Breast epithelium (tissue), 4 donors: ENCODE results near the gene CLCN3. TPM values are rescaled to one million over a fixed set of nuclear protein-coding genes. Genes with fewer than 3 reads are reported as not detected.
"Not testable (repeated sequence)": the region's sequence is repeated elsewhere in the genome, so short reads cannot be mapped to it uniquely, and the experiment has no call there.

ENCODE experiments used
- DNase-seq, 2 donors: peaks; one replicate each; pipeline ENCODE4 v3.0.0-alpha.2; 2019; ENCODE audit warnings: low spot score in 2 of 2
- H3K27ac ChIP-seq, 2 donors: fragments of 200-600 bp; sonication (generic) in 1 of 2; one replicate each; pipeline ENCODE4 v1.5.1; 2016 to 2019; ENCODE audit warnings: mild to moderate bottlenecking in 1 of 2
- H3K27me3 ChIP-seq, 2 donors: fragments of 200-600 bp; sonication (generic) in 1 of 2; one replicate each; pipeline versions ENCODE4 v1.5.1 to v1.6.0; 2017 to 2019; ENCODE audit warnings: control low read depth in 1 of 2, mild to moderate bottlenecking in 1 of 2
- H3K36me3 ChIP-seq: fragments of 200-600 bp; one replicate; pipeline ENCODE4 v1.5.1; 2019
- H3K4me1 ChIP-seq, 2 donors: fragments of 200-600 bp; sonication (generic); one replicate each; pipeline ENCODE4 v1.5.1; 2016 to 2019; ENCODE audit warnings: control low read depth in 1 of 2
- H3K4me3 ChIP-seq, 3 donors: fragments of 200-600 bp; sonication (generic); 1 replicate in 2 of 3; 2 replicates in 1 of 3; pipeline ENCODE4 v1.5.1; 2016 to 2019; ENCODE audit warnings: mild to moderate bottlenecking in 3 of 3, moderate library complexity in 2 of 3
- H3K9me3 ChIP-seq, 2 donors: fragments of 200-600 bp; sonication (generic) in 1 of 2; one replicate each; pipeline ENCODE4 v1.5.1; 2016 to 2019; ENCODE audit warnings: control low read depth in 1 of 2
- POLR2A ChIP-seq: fragments of 450-650 bp; IDR thresholded peaks from one replicate; pipeline ENCODE4 v1.6.1; 2016; ENCODE audit warnings: antibody characterized with exemption, mild to moderate bottlenecking, moderate library complexity
- POLR2AphosphoS5 ChIP-seq, 3 donors: sonication (generic); formaldehyde crosslinking; IDR thresholded peaks; one replicate each; pipeline ENCODE4 v1.6.1; 2017; ENCODE audit warnings: antibody characterized with exemption in 3 of 3
- intact Hi-C: fragments of 100-400 bp; cut with DNase I; formaldehyde crosslinking; loops from one replicate; pipeline ENCODE4 v1.15.1; 2023; ENCODE audit warnings: low total_unique reads
- total RNA-seq, 3 donors: library from RNA; depleted of rRNA; stranded (reverse); fragments of >200 nt; gene quantifications; one replicate each; pipeline ENCODE4 v1.1.0, GENCODE V29; 2016
- TF ChIP-seq, protein P1 (sequence below), 3 donors: fragments of 450-650 bp; IDR thresholded peaks; one replicate each; pipeline ENCODE4 v1.5.1; 2016 to 2017; ENCODE audit warnings: antibody characterized with exemption in 3 of 3, mild to moderate bottlenecking in 3 of 3, moderate library complexity in 3 of 3

The CLCN3 gene
- total RNA-seq, 3 donors from 2014 or later: 26.4 to 65.7 (median 32.8) TPM

- no peaks in the 10 kb centered on the region for H3K9me3 ChIP-seq
- no peak overlapping the region for H3K27ac ChIP-seq
- H3K36me3 ChIP-seq: no peaks in the 10 kb centered on the region
- no peak for TF ChIP-seq POLR2AphosphoS5 (IDR thresholded peaks at IDR 0.05)
- TF ChIP-seq, protein P1, sequence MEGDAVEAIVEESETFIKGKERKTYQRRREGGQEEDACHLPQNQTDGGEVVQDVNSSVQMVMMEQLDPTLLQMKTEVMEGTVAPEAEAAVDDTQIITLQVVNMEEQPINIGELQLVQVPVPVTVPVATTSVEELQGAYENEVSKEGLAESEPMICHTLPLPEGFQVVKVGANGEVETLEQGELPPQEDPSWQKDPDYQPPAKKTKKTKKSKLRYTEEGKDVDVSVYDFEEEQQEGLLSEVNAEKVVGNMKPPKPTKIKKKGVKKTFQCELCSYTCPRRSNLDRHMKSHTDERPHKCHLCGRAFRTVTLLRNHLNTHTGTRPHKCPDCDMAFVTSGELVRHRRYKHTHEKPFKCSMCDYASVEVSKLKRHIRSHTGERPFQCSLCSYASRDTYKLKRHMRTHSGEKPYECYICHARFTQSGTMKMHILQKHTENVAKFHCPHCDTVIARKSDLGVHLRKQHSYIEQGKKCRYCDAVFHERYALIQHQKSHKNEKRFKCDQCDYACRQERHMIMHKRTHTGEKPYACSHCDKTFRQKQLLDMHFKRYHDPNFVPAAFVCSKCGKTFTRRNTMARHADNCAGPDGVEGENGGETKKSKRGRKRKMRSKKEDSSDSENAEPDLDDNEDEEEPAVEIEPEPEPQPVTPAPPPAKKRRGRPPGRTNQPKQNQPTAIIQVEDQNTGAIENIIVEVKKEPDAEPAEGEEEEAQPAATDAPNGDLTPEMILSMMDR (IDR thresholded peaks at IDR 0.05): no peak
- no peak for TF ChIP-seq POLR2A
- no peak overlapping the region for H3K4me3 ChIP-seq
- H3K27me3 ChIP-seq: no peaks in the 10 kb centered on the region
- DNase-seq: no peak
- no peaks in the 10 kb centered on the region for H3K4me1 ChIP-seq
- intact Hi-C loops: loop anchor here (5.0 kb wide), 1 partner anchor 65 kb away; the partner anchor contains the start of gene NEK1
These were observed 56.9 kb downstream of the CLCN3 start for GRCh38 chr4:169677150-169677748.

- H3K27ac ChIP-seq, H3K36me3 ChIP-seq: not testable (repeated sequence)
These were observed 58.1 kb downstream of the CLCN3 start for GRCh38 chr4:169678486-169678885.

GRCh38 chr4:169678951-169679591 is 58.7 kb downstream of the CLCN3 start:
- H3K27ac ChIP-seq, H3K36me3 ChIP-seq, DNase-seq, H3K4me3 ChIP-seq, H3K27me3 ChIP-seq, H3K4me1 ChIP-seq, H3K9me3 ChIP-seq: not testable (repeated sequence)
- intact Hi-C loops: loop anchor here (5.0 kb wide), 1 partner anchor 67 kb away; the partner anchor contains the start of gene NEK1

More at GRCh38 chr4:169678486-169678885, 58.1 kb downstream of the CLCN3 start:
- not testable (repeated sequence) for H3K4me3 ChIP-seq, DNase-seq, H3K9me3 ChIP-seq, H3K4me1 ChIP-seq, H3K27me3 ChIP-seq
- intact Hi-C loops: loop anchor here (5.0 kb wide), 1 partner anchor 66 kb away; the partner anchor contains the start of gene NEK1

DNA sequence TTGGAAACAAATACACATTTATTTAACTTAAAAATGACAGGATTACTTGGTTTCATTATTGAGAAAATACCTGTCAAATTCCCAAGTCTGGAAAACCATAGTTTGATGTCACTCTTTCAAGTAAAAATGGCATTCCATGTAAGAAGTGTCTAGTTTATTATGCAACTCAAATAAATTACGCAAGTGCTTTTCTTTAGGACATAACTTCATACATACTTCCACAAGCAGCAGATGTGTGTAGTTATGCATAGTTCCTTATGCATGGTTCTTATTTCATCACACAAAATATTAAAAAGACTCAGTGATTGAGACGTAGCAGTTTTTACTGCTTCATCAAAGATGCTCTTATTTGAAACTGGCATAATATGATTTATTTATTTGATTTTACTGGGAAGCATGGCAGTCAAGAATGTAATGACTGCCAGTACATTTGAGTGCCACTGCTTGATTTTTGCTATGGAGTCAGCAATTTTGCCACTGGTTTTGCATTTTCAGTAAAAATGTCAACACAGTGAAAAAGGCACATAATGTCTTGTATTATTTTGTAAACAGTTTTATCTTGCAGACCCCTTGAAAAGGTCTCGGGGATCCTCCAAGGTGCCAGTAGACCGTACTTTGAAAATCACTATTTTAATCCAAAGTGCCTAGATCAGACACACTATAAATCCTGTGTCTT is 62.1 kb downstream of the CLCN3 start:
- DNase-seq: no peak
- Histone ChIP-seq H3K4me1 (no peaks in the 10 kb centered on the region), H3K4me3 (no peak overlapping the region), H3K27me3 (no peaks in the 10 kb centered on the region), H3K27ac (no peak overlapping the region), H3K36me3 (no peaks in the 10 kb centered on the region), H3K9me3 (no peaks in the 10 kb centered on the region)
- TF ChIP-seq POLR2AphosphoS5 (IDR thresholded peaks at IDR 0.05): no peak
- TF ChIP-seq POLR2A: no peak
- TF ChIP-seq, protein P1 (IDR thresholded peaks at IDR 0.05): no peak
- intact Hi-C loops: no loop called here

- H3K27me3 ChIP-seq: no peaks in the 10 kb centered on the region
- no peak for DNase-seq
- intact Hi-C loops: no loop called here
- H3K9me3 ChIP-seq: no peaks in the 10 kb centered on the region
- TF ChIP-seq, protein P1 (IDR thresholded peaks at IDR 0.05): no peak
- no peak for TF ChIP-seq POLR2A
- no peak for TF ChIP-seq POLR2AphosphoS5 (IDR thresholded peaks at IDR 0.05)
- no peak overlapping the region for H3K27ac ChIP-seq
- no peaks in the 10 kb centered on the region for H3K4me1 ChIP-seq
- H3K4me3 ChIP-seq: no peak overlapping the region
- H3K36me3 ChIP-seq: no peaks in the 10 kb centered on the region
These were observed 69.3 kb downstream of the CLCN3 start for GRCh38 chr4:169689681-169690080.

DNA sequence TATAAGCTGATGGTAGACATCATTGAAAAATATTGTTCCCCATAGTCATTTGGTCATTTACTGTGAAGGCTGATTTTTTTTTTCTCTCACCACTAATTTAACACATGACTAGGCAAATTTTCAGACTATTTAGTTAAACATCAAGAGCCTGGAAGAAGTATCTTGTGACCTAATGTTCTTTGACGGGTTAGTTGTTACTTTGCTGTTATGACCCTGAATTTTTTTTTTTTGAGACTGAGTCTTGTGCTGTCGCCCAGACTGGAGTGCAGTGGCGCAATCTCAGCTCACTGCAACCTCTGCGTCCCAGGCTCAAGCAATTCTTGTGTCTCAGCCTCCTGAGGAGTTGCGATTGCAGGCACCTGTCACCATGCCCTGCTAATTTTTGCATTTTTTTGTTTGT is 70.4 kb downstream of the CLCN3 start:
- Histone ChIP-seq H3K4me3 (no peak overlapping the region), H3K4me1 (no peaks in the 10 kb centered on the region), H3K27ac (no peak overlapping the region), H3K36me3 (no peaks in the 10 kb centered on the region), H3K9me3 (no peaks in the 10 kb centered on the region), H3K27me3 (no peaks in the 10 kb centered on the region)
- DNase-seq: no peak
- TF ChIP-seq, protein P1 (IDR thresholded peaks at IDR 0.05): no peak
- TF ChIP-seq POLR2AphosphoS5 (IDR thresholded peaks at IDR 0.05): no peak
- TF ChIP-seq POLR2A: no peak
- intact Hi-C loops: no loop called here
